ENCODE data around the gene FAM234B.
"Not testable (repeated sequence)": the region's sequence is repeated elsewhere in the genome, so short reads cannot be mapped to it uniquely, and the experiment has no call there.

Gene FAM234B

DNA sequence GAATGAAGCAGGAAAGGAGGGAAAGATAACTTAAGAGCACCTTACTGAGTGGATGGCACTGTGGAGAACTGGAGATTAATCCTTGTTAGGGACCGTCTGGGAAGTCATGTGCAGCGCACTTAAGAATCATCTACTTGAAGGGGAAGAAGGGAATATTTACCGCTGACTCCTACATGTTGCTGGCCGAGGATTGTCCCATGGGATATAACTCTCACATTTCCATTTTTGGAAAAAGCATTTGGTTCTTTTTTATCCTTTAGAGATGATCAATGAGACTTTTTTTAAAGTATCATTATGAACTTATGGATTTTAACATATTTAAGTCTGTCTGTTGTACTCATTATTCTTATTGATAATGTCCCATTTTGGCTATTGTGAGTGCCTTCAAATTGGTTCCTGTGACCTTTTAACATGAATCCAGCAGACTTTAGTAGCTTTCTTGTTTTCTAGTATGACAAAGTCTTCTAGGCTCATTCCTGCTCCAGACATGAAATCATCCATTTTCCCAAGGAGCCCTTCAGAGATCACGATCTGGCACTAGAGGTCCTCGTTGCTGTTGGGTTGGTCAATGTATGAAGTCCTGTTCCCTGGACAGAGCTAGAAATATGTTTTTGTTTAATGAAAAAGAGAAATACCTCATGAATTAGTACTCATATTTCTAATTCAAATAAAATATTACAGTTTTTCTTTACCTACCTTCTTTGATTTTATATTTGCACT, 20.2 kb upstream of the FAM234B start:
- DNase-seq (ENCODE audit: low read depth in 2 of 2), result no peak

GRCh38 chr12:13024531-13024916, 19.7 kb upstream of the FAM234B start:
- DNase-seq (ENCODE audit: low read depth in 2 of 2), result no peak

GRCh38 chr12:13026286-13026685, 17.9 kb upstream of the FAM234B start:
- DNase-seq (ENCODE audit: low read depth in 2 of 2), result no peak

DNA sequence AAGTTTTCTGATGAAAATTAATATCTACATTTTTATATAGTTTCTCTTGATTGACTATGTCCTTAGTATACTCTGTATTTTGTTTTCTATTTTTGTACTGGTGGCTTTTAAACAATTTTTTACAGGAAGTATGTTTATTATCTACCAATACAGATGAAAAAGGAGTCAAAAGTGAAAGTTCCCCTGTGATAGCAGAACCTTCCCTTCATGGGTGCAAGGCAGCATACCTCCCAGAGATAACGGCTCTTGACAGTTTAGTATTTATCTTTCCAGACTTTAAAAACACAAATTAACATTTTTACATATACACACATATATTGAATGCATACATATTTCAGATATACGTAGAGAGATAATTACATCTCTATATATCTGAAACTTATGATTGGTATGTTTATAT, 17.1 kb upstream of the FAM234B start:
- no peak for DNase-seq (ENCODE audit: low read depth in 2 of 2)

DNA sequence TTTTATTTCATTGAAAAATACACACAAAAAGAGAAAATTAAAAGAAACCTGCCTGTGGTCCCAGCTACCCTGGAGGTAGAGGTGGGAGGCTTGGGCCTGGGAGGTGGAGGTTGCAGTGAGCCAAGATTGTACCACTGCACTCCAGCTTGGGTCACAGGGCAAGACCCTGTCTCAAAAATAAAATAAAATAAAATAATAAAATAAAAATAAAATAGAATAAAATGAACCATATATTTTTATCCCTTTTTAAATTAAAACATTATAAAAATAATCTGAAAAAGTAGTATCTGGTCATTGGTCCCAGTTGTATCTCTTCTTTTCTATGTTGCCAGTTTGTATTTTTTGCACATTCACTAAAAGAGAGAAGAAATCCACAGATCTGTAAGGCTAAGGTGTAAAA, 16.7 kb upstream of the FAM234B start:
- DNase-seq (ENCODE audit: low read depth in 2 of 2), result no peak

- DNase-seq (ENCODE audit: low read depth in 2 of 2), result no peak
These were observed 15.2 kb upstream of the FAM234B start for GRCh38 chr12:13028825-13029570.

- DNase-seq (ENCODE audit: low read depth in 2 of 2), result no peak
These were observed 13.5 kb upstream of the FAM234B start for GRCh38 chr12:13030541-13031291.

GRCh38 chr12:13032164-13032563, 12.0 kb upstream of the FAM234B start:
- DNase-seq (ENCODE audit: low read depth in 2 of 2), result no peak

GRCh38 chr12:13033476-13033875, 10.7 kb upstream of the FAM234B start:
- DNase-seq (ENCODE audit: low read depth in 2 of 2), result no peak

DNA sequence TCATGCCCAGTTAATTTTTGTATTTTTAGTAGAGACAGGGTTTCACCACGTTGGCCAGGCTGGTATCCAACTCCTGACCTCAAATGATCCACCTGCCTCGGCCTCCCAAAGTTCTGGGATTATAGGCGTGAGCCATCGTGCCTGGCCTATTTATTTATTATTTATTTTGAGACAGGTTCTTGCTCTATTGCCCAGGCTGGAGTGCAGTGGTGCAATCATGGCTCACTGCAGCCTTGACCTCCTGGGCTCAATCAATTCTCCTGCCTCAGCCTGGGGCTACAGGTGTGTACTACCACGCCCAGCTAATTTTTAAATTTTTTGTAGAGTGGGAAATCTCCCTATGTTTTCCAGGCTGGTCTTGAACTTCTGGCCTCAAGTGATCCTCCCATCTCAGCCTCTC, 8.8 kb upstream of the FAM234B start:
- not testable (repeated sequence) for DNase-seq (ENCODE audit: low read depth in 2 of 2)

DNA sequence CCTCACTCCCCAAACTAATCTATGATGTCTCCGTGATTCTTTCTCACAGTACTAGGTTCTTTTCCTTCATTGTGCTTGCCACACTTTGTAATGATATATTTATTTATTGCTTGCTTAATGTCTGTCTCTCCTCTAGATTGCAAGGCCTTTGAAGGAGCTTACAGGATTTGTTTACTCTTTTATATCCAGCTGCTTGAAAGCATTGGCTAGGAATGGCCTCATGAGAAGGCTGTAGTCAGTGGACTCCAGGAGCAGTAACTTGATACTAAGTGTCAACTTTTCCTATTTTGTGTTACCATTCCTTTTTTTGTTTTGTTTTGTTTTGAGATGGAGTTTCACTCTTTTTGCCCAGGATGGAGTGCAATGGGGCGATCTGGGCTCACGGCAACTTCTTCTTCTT, 7.3 kb upstream of the FAM234B start:
- no peak for DNase-seq (ENCODE audit: low read depth in 2 of 2)

- DNase-seq (ENCODE audit: low read depth in 2 of 2), result no peak
These were observed 5.6 kb upstream of the FAM234B start for GRCh38 chr12:13038491-13039161.

- no peak for DNase-seq (ENCODE audit: low read depth in 2 of 2)
These were observed 4.7 kb upstream of the FAM234B start for GRCh38 chr12:13039328-13039956.

- DNase-seq (ENCODE audit: low read depth in 2 of 2), result no peak
These were observed 3.0 kb upstream of the FAM234B start for GRCh38 chr12:13041224-13041623.

- DNase-seq (ENCODE audit: low read depth in 2 of 2), result no peak
These were observed 1.4 kb upstream of the FAM234B start for GRCh38 chr12:13042666-13043230.

DNA sequence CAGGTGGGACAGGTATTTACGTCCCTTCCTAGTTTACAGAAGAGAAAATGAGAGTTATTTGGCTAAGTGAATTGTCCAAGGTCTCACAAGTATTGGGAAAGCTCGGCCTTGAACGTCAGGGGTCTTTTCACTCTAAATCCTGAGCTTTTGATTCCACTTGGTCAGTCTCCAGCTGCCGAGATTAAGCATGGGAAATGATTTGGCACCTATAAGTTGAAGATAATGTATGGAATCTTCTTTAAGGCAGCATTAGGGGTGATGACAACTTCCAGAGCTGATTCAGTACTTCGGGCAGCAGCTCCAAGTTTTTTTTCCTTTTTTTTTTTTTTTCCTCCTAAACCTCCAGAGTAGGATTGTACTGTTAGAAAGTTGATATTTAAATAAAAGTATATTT, 722 bp downstream of the FAM234B start:
- DNase-seq (ENCODE audit: low read depth in 2 of 2), result no peak

GRCh38 chr12:13045816-13046215, 1.6 kb downstream of the FAM234B start:
- no peak for DNase-seq (ENCODE audit: low read depth in 2 of 2)

- no peak for DNase-seq (ENCODE audit: low read depth in 2 of 2)
These were observed 2.8 kb downstream of the FAM234B start for GRCh38 chr12:13046964-13047363.

DNA sequence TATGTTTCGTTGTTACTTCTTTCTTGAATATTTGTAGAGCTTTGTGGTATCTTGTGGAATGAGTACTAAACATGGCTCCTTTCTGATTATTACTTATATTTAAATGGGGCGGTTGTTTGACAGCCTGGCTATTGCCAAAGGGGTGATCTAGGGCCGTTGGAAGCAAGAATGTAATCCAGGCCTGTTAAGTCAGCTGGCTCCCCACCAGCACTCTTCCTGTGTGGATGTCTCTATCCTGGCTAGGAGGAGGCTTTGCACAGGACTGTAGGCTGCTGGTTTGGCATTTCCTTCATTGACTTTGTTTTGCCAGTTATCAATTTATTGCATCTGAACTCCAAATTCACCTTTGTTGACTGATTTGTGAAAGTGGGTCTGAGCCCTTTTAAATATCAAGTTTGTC, 5.6 kb downstream of the FAM234B start:
- DNase-seq (ENCODE audit: low read depth in 2 of 2), result no peak

DNA sequence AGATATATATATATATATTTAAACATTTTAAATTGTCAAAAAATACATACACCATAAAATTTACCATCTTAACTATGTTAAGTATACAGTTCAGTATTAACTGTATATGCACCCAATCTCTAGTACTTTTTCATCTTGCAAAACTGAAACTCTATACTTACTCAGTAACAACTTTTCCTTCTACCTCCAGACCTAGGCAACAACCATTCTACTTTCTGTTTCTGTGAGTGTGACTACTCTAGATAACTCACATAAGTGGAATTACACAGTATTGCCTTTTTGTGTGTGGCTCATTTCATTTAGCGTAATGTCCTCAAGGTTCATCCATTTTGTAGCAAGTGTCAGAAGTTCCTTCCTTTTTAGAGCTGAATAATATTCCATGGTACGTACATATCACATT, 8.2 kb downstream of the FAM234B start:
- DNase-seq (ENCODE audit: low read depth in 2 of 2), result no peak

- not testable (repeated sequence) for DNase-seq (ENCODE audit: low read depth in 2 of 2)
These were observed 9.4 kb downstream of the FAM234B start for GRCh38 chr12:13053617-13054016.

All from stimulated activated CD4-positive, alpha-beta T cell treated with anti-CD3 and anti-CD28 coated beads, Interleukin-1b, Interleukin-23, amount 100 ng/mL, for 1 hour (primary cell).